Left renal pelvis (tissue), 4 donors: ENCODE measurements around the gene IGF2BP1. TPM values are rescaled to one million over a fixed set of nuclear protein-coding genes. Genes with fewer than 3 reads are reported as not detected.
"Not testable (repeated sequence)": the region's sequence is repeated elsewhere in the genome, so short reads cannot be mapped to it uniquely, and the experiment has no call there.

Source experiments
- DNase-seq, 4 donors: peaks; one replicate each; pipeline ENCODE4 v3.0.0-alpha.2; 2013; ENCODE audit warnings: low read depth in 4 of 4, low spot score in 3 of 4
- polyA plus RNA-seq, 4 donors: library from polyadenylated mRNA; unstranded; fragments of 120-200 nt; gene quantifications; one replicate each; pipeline ENCODE4 v1.2.1, GENCODE V29; 2013; ENCODE audit not compliant: insufficient read length in 4 of 4

Gene IGF2BP1
- polyA plus RNA-seq, 4 donors, result 5.7 to 26.7 (median 20.0) TPM

- no peak for DNase-seq
Measured at GRCh38 chr17:49049265-49049664, 52.1 kb downstream of the IGF2BP1 start.

- DNase-seq, result no peak
Measured at GRCh38 chr17:49050611-49051010, 53.4 kb downstream of the IGF2BP1 start.

- no peak for DNase-seq
Measured at GRCh38 chr17:49051269-49051668, 54.1 kb downstream of the IGF2BP1 start.

- DNase-seq, result no peak
Measured at GRCh38 chr17:49053171-49053829, 56.1 kb downstream of the IGF2BP1 start.

- DNase-seq, result no peak
Measured at GRCh38 chr17:49054342-49055092, 57.3 kb downstream of the IGF2BP1 start.

- DNase-seq, result no peak
Measured at GRCh38 chr17:49055181-49055927, 58.2 kb downstream of the IGF2BP1 start.

- no peak for DNase-seq
Measured at GRCh38 chr17:49061524-49061943, 64.3 kb downstream of the IGF2BP1 start.

GRCh38 chr17:49063652-49064051 is 66.5 kb downstream of the IGF2BP1 start:
- DNase-seq, result no peak

- no peak for DNase-seq
Measured at GRCh38 chr17:49067163-49067562, 70.0 kb downstream of the IGF2BP1 start.

GRCh38 chr17:49069585-49070273 is 72.5 kb downstream of the IGF2BP1 start:
- DNase-seq, result no peak

- DNase-seq, result no peak
Measured at GRCh38 chr17:49071106-49071505, 73.9 kb downstream of the IGF2BP1 start.

- no peak for DNase-seq
Measured at GRCh38 chr17:49074851-49075540, 77.8 kb downstream of the IGF2BP1 start.

- no peak for DNase-seq
Measured at GRCh38 chr17:49076573-49077384, 79.6 kb downstream of the IGF2BP1 start.

GRCh38 chr17:49078248-49078647 is 81.1 kb downstream of the IGF2BP1 start:
- DNase-seq, result no peak

- DNase-seq, result no peak
Measured at GRCh38 chr17:49079840-49080663, 82.9 kb downstream of the IGF2BP1 start.

- no peak for DNase-seq
Measured at GRCh38 chr17:49082231-49082630, 85.0 kb downstream of the IGF2BP1 start.

- not testable (repeated sequence) for DNase-seq
Measured at GRCh38 chr17:49085046-49085445, 87.9 kb downstream of the IGF2BP1 start.

- DNase-seq, result no peak
Measured at GRCh38 chr17:49085565-49086315, 88.6 kb downstream of the IGF2BP1 start.
